ENCODE data around the gene SLC25A14. TPM values are rescaled to one million over a fixed set of nuclear protein-coding genes. Genes with fewer than 3 reads are reported as not detected.

Gene SLC25A14
- total RNA-seq, 1 experiment from 2014 or later = 13.7 TPM

DNA sequence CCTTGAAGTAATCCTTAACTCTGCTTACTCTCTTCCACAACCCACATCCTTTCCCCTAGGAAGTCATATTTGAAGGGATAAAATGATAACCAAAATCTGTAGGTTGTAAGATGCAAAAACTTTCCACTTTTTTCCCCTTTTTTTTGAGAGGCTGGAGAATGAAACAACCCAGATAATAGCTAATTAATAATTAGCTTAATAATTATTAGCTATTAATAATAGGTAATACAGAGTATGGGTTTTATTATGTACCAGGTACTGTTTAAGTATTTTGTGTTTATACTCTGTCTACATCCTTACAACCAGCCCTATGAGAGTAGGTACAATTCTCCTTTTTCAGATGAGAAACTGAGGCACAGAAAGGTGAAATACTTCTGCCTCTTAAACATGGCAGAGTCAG is 36.4 kb downstream of the SLC25A14 start:
- H3K9me3 Mint-ChIP-seq (ENCODE audit: unreplicated experiment) = no peaks in the 10 kb centered on the region
- no TSS peak for BruUV-seq (replicated peaks)
- intact Hi-C loops (cut with micrococcal nuclease) = no loop called here
- H3K36me3 Mint-ChIP-seq (ENCODE audit: insufficient read depth, unreplicated experiment) = peaks cover 5% of the 10 kb centered on the region
- no peaks in the 10 kb centered on the region for H3K4me1 Mint-ChIP-seq (ENCODE audit: insufficient read depth, unreplicated experiment)
- ChIA-PET POLR2A (no interaction called here), CTCF (interaction anchor here (0.7 kb wide), 1 partner anchor 529 kb away, joined by 3 read pairs; no protein-coding TSS in a partner anchor)
- TF ChIP-seq CTCF (IDR thresholded peaks at IDR 0.05; ENCODE audit: unreplicated experiment) = no peak
- DNase-seq (ENCODE audit: unreplicated experiment) = no peak
- H3K4me3 Mint-ChIP-seq (ENCODE audit: unreplicated experiment) = no peak overlapping the region
- H3K27me3 Mint-ChIP-seq (ENCODE audit: insufficient read depth, unreplicated experiment) = peaks cover 10% of the 10 kb centered on the region
- H3K27ac Mint-ChIP-seq (ENCODE audit: low read depth, unreplicated experiment) = no peak overlapping the region

GRCh38 chrX:130378024-130378669 is 38.4 kb downstream of the SLC25A14 start:
- no TSS peak for BruUV-seq (replicated peaks)
- H3K27ac Mint-ChIP-seq (ENCODE audit: low read depth, unreplicated experiment) = no peak overlapping the region
- intact Hi-C loops (cut with micrococcal nuclease) = no loop called here
- ChIA-PET CTCF (no interaction called here), POLR2A (no interaction called here)
- no peak overlapping the region for H3K4me3 Mint-ChIP-seq (ENCODE audit: unreplicated experiment)
- no peaks in the 10 kb centered on the region for H3K4me1 Mint-ChIP-seq (ENCODE audit: insufficient read depth, unreplicated experiment)
- no peaks in the 10 kb centered on the region for H3K9me3 Mint-ChIP-seq (ENCODE audit: unreplicated experiment)
- peaks cover 5% of the 10 kb centered on the region for H3K36me3 Mint-ChIP-seq (ENCODE audit: insufficient read depth, unreplicated experiment)
- peaks cover 26% of the 10 kb centered on the region for H3K27me3 Mint-ChIP-seq (ENCODE audit: insufficient read depth, unreplicated experiment)
- DNase-seq (ENCODE audit: unreplicated experiment) = no peak
- no peak for TF ChIP-seq CTCF (IDR thresholded peaks at IDR 0.05; ENCODE audit: unreplicated experiment)

DNA sequence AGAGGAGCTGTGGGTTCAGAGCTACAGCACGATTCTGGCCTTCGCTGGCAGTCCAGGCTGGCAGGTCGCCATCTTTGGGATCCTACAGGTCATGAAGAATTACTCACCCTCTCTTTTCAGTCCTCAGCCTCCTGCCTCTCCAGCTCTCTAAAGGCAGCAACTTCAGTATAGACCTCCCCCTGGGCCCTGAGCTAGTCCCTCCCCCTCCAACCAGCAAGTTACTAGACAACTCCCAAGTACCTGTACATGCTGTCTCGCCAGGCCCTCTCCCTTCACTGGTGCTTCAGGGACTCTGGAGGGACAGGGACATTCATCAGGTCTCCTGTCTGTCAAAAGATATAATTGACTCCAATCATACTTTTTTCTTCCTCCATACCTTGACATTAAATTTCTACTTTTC is 45.8 kb downstream of the SLC25A14 start, which contains the start of gene GPR119:
Gene GPR119 (minus strand): TSS at position 155 of the 400 bp plus-strand sequence. CDS start 227 bp downstream, outside the sequence.
- no peak within 1 kb of the TSS for H3K27ac Mint-ChIP-seq (ENCODE audit: low read depth, unreplicated experiment)
- H3K9me3 Mint-ChIP-seq (ENCODE audit: unreplicated experiment) = no peaks in the 10 kb centered on the region
- no peaks in the 10 kb centered on the region for H3K4me1 Mint-ChIP-seq (ENCODE audit: insufficient read depth, unreplicated experiment)
- DNase-seq (ENCODE audit: unreplicated experiment) = no peak
- no peaks in the 10 kb centered on the region for H3K36me3 Mint-ChIP-seq (ENCODE audit: insufficient read depth, unreplicated experiment)
- H3K27me3 Mint-ChIP-seq (ENCODE audit: insufficient read depth, unreplicated experiment) = peaks cover 47% of the 10 kb centered on the region
- no TSS peak for BruUV-seq (replicated peaks)
- ChIA-PET CTCF (interaction anchor here (0.6 to 2.0 kb wide), 2 partner anchors 9 to 1117 kb away, joined by 3 to 7 read pairs; no protein-coding TSS in a partner anchor), POLR2A (interaction anchor here (0.8 kb wide), 1 partner anchor 16 kb away, joined by 3 read pairs; no protein-coding TSS in a partner anchor)
- no peak for TF ChIP-seq CTCF (IDR thresholded peaks at IDR 0.05; ENCODE audit: unreplicated experiment)
- H3K4me3 Mint-ChIP-seq (ENCODE audit: unreplicated experiment) = no peak within 1 kb of the TSS
- intact Hi-C loops (cut with micrococcal nuclease) = no loop called here

DNA sequence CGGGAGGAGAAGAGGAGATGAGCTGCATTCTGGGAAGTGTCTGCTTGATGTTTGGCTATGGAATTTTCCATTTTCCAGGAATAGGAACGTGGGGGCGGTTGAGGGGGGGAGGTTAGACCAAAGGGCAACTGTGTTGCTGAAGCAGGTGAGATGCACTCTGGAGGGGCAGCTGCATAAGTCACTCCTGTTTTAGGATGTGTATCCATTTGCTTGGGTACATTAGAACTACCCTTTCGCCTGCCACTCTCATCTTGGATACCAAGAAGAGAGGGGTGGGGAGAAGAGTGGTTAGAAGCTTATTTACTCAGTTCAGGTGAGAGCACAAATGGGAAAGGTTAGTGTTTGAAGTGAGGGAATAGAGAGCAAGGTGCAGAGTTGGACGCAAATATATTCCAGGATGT is 46.7 kb downstream of the SLC25A14 start:
- Mint-ChIP-seq H3K27ac (ENCODE audit: low read depth, unreplicated experiment) (no peak overlapping the region), H3K36me3 (ENCODE audit: insufficient read depth, unreplicated experiment) (no peaks in the 10 kb centered on the region), H3K9me3 (ENCODE audit: unreplicated experiment) (no peaks in the 10 kb centered on the region), H3K27me3 (ENCODE audit: insufficient read depth, unreplicated experiment) (peaks cover 47% of the 10 kb centered on the region), H3K4me3 (ENCODE audit: unreplicated experiment) (no peak overlapping the region), H3K4me1 (ENCODE audit: insufficient read depth, unreplicated experiment) (no peaks in the 10 kb centered on the region)
- no peak for DNase-seq (ENCODE audit: unreplicated experiment)
- no peak for TF ChIP-seq CTCF (IDR thresholded peaks at IDR 0.05; ENCODE audit: unreplicated experiment)
- no TSS peak for BruUV-seq (replicated peaks)
- intact Hi-C loops (cut with micrococcal nuclease) = no loop called here
- CTCF ChIA-PET = interaction anchor here (0.6 to 0.9 kb wide), 2 partner anchors 156 to 750 kb away, joined by 3 read pairs; no protein-coding TSS in a partner anchor
- POLR2A ChIA-PET = interaction anchor here (0.8 kb wide), 1 partner anchor 15 kb away, joined by 3 read pairs; no protein-coding TSS in a partner anchor
